BE2C (cell line): ENCODE data around the gene MAGEC1.

Experiments
- DNase-seq: peaks from one replicate; pipeline ENCODE4 v3.0.0-alpha.2; 2020
- H3K27me3 ChIP-seq: fragments of 250-450 bp; sonication (Bioruptor Pico); 2 replicates; pipeline ENCODE4 v1.5.1; 2020; ENCODE audit warnings: mild to moderate bottlenecking
- H3K36me3 ChIP-seq: fragments of 250-450 bp; sonication (Bioruptor Pico); 2 replicates; pipeline ENCODE4 v1.5.1; 2020; ENCODE audit warnings: mild to moderate bottlenecking
- H3K4me1 ChIP-seq: fragments of 250-450 bp; sonication (Bioruptor Pico); 2 replicates; pipeline ENCODE4 v1.5.1; 2020
- H3K4me3 ChIP-seq: 2 replicates; pipeline ENCODE4 v1.5.1; 2011; ENCODE audit warnings: low read depth, low read length
- H3K9me3 ChIP-seq: fragments of 250-450 bp; sonication (Bioruptor Pico); 2 replicates; pipeline ENCODE4 v1.5.1; 2020
- TF ChIP-seq, protein P1 (sequence below): IDR thresholded peaks from 2 replicates; pipeline ENCODE4 v1.5.1; 2012; ENCODE audit warnings: mild to moderate bottlenecking, low read depth, low read length

Gene MAGEC1

GRCh38 chrX:141958675-141959074, 55.0 kb downstream of the MAGEC1 start:
- no peak for DNase-seq
- Histone ChIP-seq H3K27me3 (no peaks in the 10 kb centered on the region), H3K9me3 (no peaks in the 10 kb centered on the region), H3K4me1 (no peaks in the 10 kb centered on the region), H3K4me3 (no peak overlapping the region), H3K36me3 (no peaks in the 10 kb centered on the region)
- TF ChIP-seq, protein P1, sequence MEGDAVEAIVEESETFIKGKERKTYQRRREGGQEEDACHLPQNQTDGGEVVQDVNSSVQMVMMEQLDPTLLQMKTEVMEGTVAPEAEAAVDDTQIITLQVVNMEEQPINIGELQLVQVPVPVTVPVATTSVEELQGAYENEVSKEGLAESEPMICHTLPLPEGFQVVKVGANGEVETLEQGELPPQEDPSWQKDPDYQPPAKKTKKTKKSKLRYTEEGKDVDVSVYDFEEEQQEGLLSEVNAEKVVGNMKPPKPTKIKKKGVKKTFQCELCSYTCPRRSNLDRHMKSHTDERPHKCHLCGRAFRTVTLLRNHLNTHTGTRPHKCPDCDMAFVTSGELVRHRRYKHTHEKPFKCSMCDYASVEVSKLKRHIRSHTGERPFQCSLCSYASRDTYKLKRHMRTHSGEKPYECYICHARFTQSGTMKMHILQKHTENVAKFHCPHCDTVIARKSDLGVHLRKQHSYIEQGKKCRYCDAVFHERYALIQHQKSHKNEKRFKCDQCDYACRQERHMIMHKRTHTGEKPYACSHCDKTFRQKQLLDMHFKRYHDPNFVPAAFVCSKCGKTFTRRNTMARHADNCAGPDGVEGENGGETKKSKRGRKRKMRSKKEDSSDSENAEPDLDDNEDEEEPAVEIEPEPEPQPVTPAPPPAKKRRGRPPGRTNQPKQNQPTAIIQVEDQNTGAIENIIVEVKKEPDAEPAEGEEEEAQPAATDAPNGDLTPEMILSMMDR: no peak
